GM23338 (cell line): ENCODE data around the gene TSHZ2. TPM values are rescaled to one million over a fixed set of nuclear protein-coding genes. Genes with fewer than 3 reads are reported as not detected.
A peak's percentile ranks its signal among the peaks of the same experiment; 100 is the strongest.

Experiments
- ATAC-seq: fragments of 200-7000 bp; cut with Tn5 transposase; 3 replicates; pipeline ENCODE4 v1.9.1; 2020
- DNase-seq: peaks from one replicate; pipeline ENCODE4 v3.0.0-alpha.2; 2015; ENCODE audit warnings: low spot score
- H2AFZ ChIP-seq: fragments of 200-600 bp; sonication (generic); 2 replicates; pipeline ENCODE4 v1.8.0; 2016; ENCODE audit warnings: antibody characterized with exemption, mild to moderate bottlenecking, moderate library complexity
- H3F3A ChIP-seq: fragments of 200-600 bp; sonication (generic); replicated peaks from 2 replicates; pipeline ENCODE4 v1.8.0; 2017; ENCODE audit warnings: antibody characterized with exemption, mixed run types, low read depth
- H3K27ac ChIP-seq: fragments of 200-600 bp; sonication (generic); 2 replicates; pipeline ENCODE4 v1.6.1; 2016; ENCODE audit warnings: low read depth
- H3K27me3 ChIP-seq: fragments of 200-600 bp; sonication (generic); 2 replicates; pipeline ENCODE4 v1.8.0; 2016; ENCODE audit warnings: mild to moderate bottlenecking, mixed run types, moderate library complexity; ENCODE audit not compliant: insufficient read depth
- H3K36me3 ChIP-seq: fragments of 200-600 bp; sonication (generic); 2 replicates; pipeline ENCODE4 v1.8.0; 2016; ENCODE audit warnings: mild to moderate bottlenecking; ENCODE audit not compliant: insufficient read depth
- H3K4me1 ChIP-seq: fragments of 200-600 bp; sonication (generic); 2 replicates; pipeline ENCODE4 v1.8.0; 2016; ENCODE audit warnings: mild to moderate bottlenecking, moderate library complexity; ENCODE audit not compliant: insufficient read depth
- H3K4me2 ChIP-seq: fragments of 200-600 bp; sonication (generic); 2 replicates; pipeline ENCODE4 v1.7.1; 2017; ENCODE audit warnings: mixed run types
- H3K4me3 ChIP-seq: fragments of 200-600 bp; sonication (generic); 2 replicates; pipeline ENCODE4 v1.6.1; 2016; ENCODE audit warnings: mixed run types
- H3K79me2 ChIP-seq: fragments of 200-600 bp; sonication (generic); replicated peaks from 2 replicates; pipeline ENCODE4 v1.8.0; 2017; ENCODE audit warnings: mild to moderate bottlenecking; ENCODE audit not compliant: insufficient read depth
- H3K9me2 ChIP-seq: fragments of 200-600 bp; sonication (generic); 2 replicates; pipeline ENCODE4 v1.8.0; 2017; ENCODE audit not compliant: insufficient read depth
- H4K20me1 ChIP-seq: fragments of 200-600 bp; sonication (generic); replicated peaks from 2 replicates; pipeline ENCODE4 v1.8.0; 2017; ENCODE audit warnings: mild to moderate bottlenecking; ENCODE audit not compliant: insufficient read depth
- H3K27ac Mint-ChIP-seq: 2 replicates; pipeline ENCODE4 v1.8.0; 2020; ENCODE audit warnings: inconsistent platforms, mild to moderate bottlenecking, moderate library complexity, mixed read lengths
- H3K27me3 Mint-ChIP-seq: 3 replicates; pipeline ENCODE4 v1.8.0; 2022; ENCODE audit warnings: low read depth, mild to moderate bottlenecking, moderate library complexity, mixed read lengths, inconsistent platforms; ENCODE audit not compliant: insufficient read depth, poor library complexity
- H3K36me3 Mint-ChIP-seq: 3 replicates; pipeline ENCODE4 v1.8.0; 2021; ENCODE audit warnings: low read depth, mild to moderate bottlenecking, inconsistent platforms, moderate library complexity, mixed read lengths
- H3K4me1 Mint-ChIP-seq: 3 replicates; pipeline ENCODE4 v1.8.0; 2020; ENCODE audit warnings: mild to moderate bottlenecking, inconsistent platforms, mixed read lengths
- H3K4me3 Mint-ChIP-seq: 3 replicates; pipeline ENCODE4 v1.8.0; 2021; ENCODE audit warnings: moderate library complexity, mild to moderate bottlenecking, inconsistent platforms, mixed read lengths
- H3K9me3 Mint-ChIP-seq: 3 replicates; pipeline ENCODE4 v1.8.0; 2020; ENCODE audit warnings: moderate library complexity, mild to moderate bottlenecking, inconsistent platforms, mixed read lengths
- CREB1 ChIP-seq: fragments of 250-450 bp; sonication (Bioruptor Pico); IDR thresholded peaks from 2 replicates; pipeline ENCODE4 v1.5.0; 2020; ENCODE audit warnings: low read depth, mild to moderate bottlenecking, moderate library complexity
- JUNB ChIP-seq: IDR thresholded peaks from one replicate; pipeline ENCODE4 v1.6.1; 2016; ENCODE audit warnings: antibody characterized with exemption; ENCODE audit not compliant: unreplicated experiment
- NANOG ChIP-seq: IDR thresholded peaks from 2 replicates; pipeline ENCODE4 v1.6.1; 2016; ENCODE audit warnings: antibody characterized with exemption, borderline replicate concordance
- POLR2AphosphoS5 ChIP-seq: IDR thresholded peaks from 2 replicates; pipeline ENCODE4 v1.6.1; 2016; ENCODE audit warnings: antibody characterized with exemption, low read depth
- STAT1 ChIP-seq: IDR thresholded peaks from one replicate; pipeline ENCODE4 v1.6.1; 2016; ENCODE audit warnings: antibody characterized with exemption; ENCODE audit not compliant: unreplicated experiment
- ZNF462 ChIP-seq: fragments of 250-450 bp; sonication (Bioruptor Pico); IDR thresholded peaks from 2 replicates; pipeline ENCODE4 v1.5.0; 2020; ENCODE audit warnings: mild to moderate bottlenecking, moderate library complexity
- polyA plus RNA-seq: library from polyadenylated mRNA; unstranded; fragments of >200 nt; fragmentation: Nextera tagmentation; extraction: Ambion mirVana; gene quantifications from 2 replicates; pipeline ENCODE4 v1.2.1, GENCODE V29; 2016
- total RNA-seq: library from RNA; depleted of rRNA; stranded (reverse); fragments of >200 nt; shearing (Covaris generic); gene quantifications from 2 replicates; pipeline ENCODE4 v1.2.3, GENCODE V29; 2014

The TSHZ2 gene
- total and polyA plus RNA-seq, 2 experiments from 2014 or later = 0.49 to 1.3 TPM

- no peak for TF ChIP-seq ZNF462
- TF ChIP-seq CREB1 (CRISPR knock-in tag) = no peak
These were observed 320.2 kb downstream of the TSHZ2 start (continued) for GRCh38 chr20:53292347-53292746.

GRCh38 chr20:53294804-53295203 lies 322.6 kb downstream of the TSHZ2 start:
- Histone ChIP-seq H4K20me1 (no peaks in the 10 kb centered on the region), H3K4me1 (no peaks in the 10 kb centered on the region), H3K27ac (no peak overlapping the region), H3F3A (no peaks in the 10 kb centered on the region), H3K79me2 (no peaks in the 10 kb centered on the region), H3K4me2 (no peak overlapping the region), H3K27me3 (no peaks in the 10 kb centered on the region), H3K9me2 (no peaks in the 10 kb centered on the region), H2AFZ (no peak overlapping the region), H3K36me3 (no peaks in the 10 kb centered on the region), H3K4me3 (no peak overlapping the region)
- no peak for ATAC-seq
- no peaks in the 10 kb centered on the region for H3K4me1 Mint-ChIP-seq
- H3K9me3 Mint-ChIP-seq = no peaks in the 10 kb centered on the region
- DNase-seq = no peak
- TF ChIP-seq NANOG = no peak
- H3K4me3 Mint-ChIP-seq = no peak overlapping the region
- H3K36me3 Mint-ChIP-seq = no peaks in the 10 kb centered on the region
- H3K27me3 Mint-ChIP-seq = peaks cover 2% of the 10 kb centered on the region
- peak overlapping the region; percentile 51; the same call in 1 of the 2 replicates for H3K27ac Mint-ChIP-seq

GRCh38 chr20:53296025-53296424 lies 323.9 kb downstream of the TSHZ2 start:
- H3K9me3 Mint-ChIP-seq = no peaks in the 10 kb centered on the region
- no peaks in the 10 kb centered on the region for H3K4me1 Mint-ChIP-seq
- no peak for TF ChIP-seq STAT1
- no peak for TF ChIP-seq JUNB
- no peak for TF ChIP-seq NANOG
- TF ChIP-seq CREB1 (CRISPR knock-in tag) = no peak
- TF ChIP-seq POLR2AphosphoS5 = no peak

More at GRCh38 chr20:53296025-53296424, 323.9 kb downstream of the TSHZ2 start:
- H3K4me3 Mint-ChIP-seq = no peak overlapping the region
- no peak for ATAC-seq
- H2AFZ ChIP-seq = no peak overlapping the region
- H3K4me2 ChIP-seq = no peak overlapping the region
- H3K9me2 ChIP-seq = no peaks in the 10 kb centered on the region
- H3K27me3 Mint-ChIP-seq = peaks cover 2% of the 10 kb centered on the region
- H3K4me1 ChIP-seq = no peaks in the 10 kb centered on the region
- no peaks in the 10 kb centered on the region for H3K79me2 ChIP-seq
- H3K36me3 ChIP-seq = no peaks in the 10 kb centered on the region
- no peaks in the 10 kb centered on the region for H3F3A ChIP-seq
- H3K36me3 Mint-ChIP-seq = no peaks in the 10 kb centered on the region
- H4K20me1 ChIP-seq = no peaks in the 10 kb centered on the region
- no peaks in the 10 kb centered on the region for H3K27me3 ChIP-seq
- H3K27ac ChIP-seq = no peak overlapping the region
- no peak overlapping the region for H3K4me3 ChIP-seq
- DNase-seq = no peak
- H3K27ac Mint-ChIP-seq = no peak overlapping the region
